Measurements from ENCODE around the gene EFCAB13. TPM values are rescaled to one million over a fixed set of nuclear protein-coding genes. Genes with fewer than 3 reads are reported as not detected.

Gene EFCAB13
- total RNA-seq, 1 donor from 2014 or later: 4.8 TPM

GRCh38 chr17:47325176-47325575, 1.4 kb downstream of the EFCAB13 start:
- H3K4me3 ChIP-seq (ENCODE audit: low read depth, low read length): no peak overlapping the region
- DNase-seq (ENCODE audit: low read depth): no peak
- TF ChIP-seq CTCF (conservative IDR thresholded peaks at IDR 0.05; ENCODE audit: low read depth, low read length): no peak

GRCh38 chr17:47330548-47330947, 6.8 kb downstream of the EFCAB13 start:
- no peak for DNase-seq (ENCODE audit: low read depth)
- TF ChIP-seq CTCF (conservative IDR thresholded peaks at IDR 0.05; ENCODE audit: low read depth, low read length): no peak
- no peak overlapping the region for H3K4me3 ChIP-seq (ENCODE audit: low read depth, low read length)

GRCh38 chr17:47332287-47332686, 8.5 kb downstream of the EFCAB13 start:
- no peak overlapping the region for H3K4me3 ChIP-seq (ENCODE audit: low read depth, low read length)
- TF ChIP-seq CTCF (conservative IDR thresholded peaks at IDR 0.05; ENCODE audit: low read depth, low read length): no peak
- no peak for DNase-seq (ENCODE audit: low read depth)

GRCh38 chr17:47335101-47335936, 11.6 kb downstream of the EFCAB13 start:
- no peak for TF ChIP-seq CTCF (conservative IDR thresholded peaks at IDR 0.05; ENCODE audit: low read depth, low read length)
- no peak for DNase-seq (ENCODE audit: low read depth)
- H3K4me3 ChIP-seq (ENCODE audit: low read depth, low read length): no peak overlapping the region

GRCh38 chr17:47338026-47338425, 14.3 kb downstream of the EFCAB13 start:
- no peak for TF ChIP-seq CTCF (conservative IDR thresholded peaks at IDR 0.05; ENCODE audit: low read depth, low read length)
- DNase-seq (ENCODE audit: low read depth): no peak
- no peak overlapping the region for H3K4me3 ChIP-seq (ENCODE audit: low read depth, low read length)

- no peak overlapping the region for H3K4me3 ChIP-seq (ENCODE audit: low read depth, low read length)
- no peak for DNase-seq (ENCODE audit: low read depth)
- no peak for TF ChIP-seq CTCF (conservative IDR thresholded peaks at IDR 0.05; ENCODE audit: low read depth, low read length)
Measured at GRCh38 chr17:47352848-47353247, 29.1 kb downstream of the EFCAB13 start.

- TF ChIP-seq CTCF (conservative IDR thresholded peaks at IDR 0.05; ENCODE audit: low read depth, low read length): no peak
- DNase-seq (ENCODE audit: low read depth): no peak
Measured at GRCh38 chr17:47358652-47359051, 34.9 kb downstream of the EFCAB13 start.

More at GRCh38 chr17:47358652-47359051, 34.9 kb downstream of the EFCAB13 start:
- H3K4me3 ChIP-seq (ENCODE audit: low read depth, low read length): no peak overlapping the region

All from epithelial cell of proximal tubule (primary cell).